HL-60/S4 treated with phorbol 12-myristate 13-acetate at 8.2 ng/mL for 4 days and 3 days (cell line): ENCODE results near the gene VGLL4.

Source experiments
- in situ Hi-C: fragments of 300-500 bp; cut with MboI; formaldehyde crosslinking; loops from 2 replicates; pipeline ENCODE4 v1.15.0; 2022; ENCODE audit warnings: low sequenced_read_pairs

The VGLL4 gene

DNA sequence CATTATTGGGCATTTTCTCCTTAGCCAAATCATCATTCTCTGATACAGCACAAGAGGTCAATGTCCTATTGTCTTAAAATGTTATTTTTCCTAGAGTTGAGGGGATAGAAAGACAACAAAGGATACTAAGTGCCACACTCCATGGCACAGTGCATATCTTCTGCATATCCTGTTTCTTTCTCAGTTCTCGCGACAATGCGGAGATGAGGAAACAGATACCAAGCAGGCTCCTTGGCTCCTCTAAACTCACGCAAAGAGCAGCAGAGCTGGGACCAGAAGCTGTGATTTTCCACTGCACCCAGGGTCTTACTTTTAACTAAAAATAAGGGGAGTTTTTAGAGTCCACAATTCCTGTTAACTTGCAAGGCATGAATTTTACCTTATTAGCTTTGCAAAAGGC, 10.5 kb upstream of the VGLL4 start:
- in situ Hi-C loops, result loop anchor here (10.0 to 25.0 kb wide), 4 partner anchors 269 to 892 kb away; no protein-coding TSS in a partner anchor

DNA sequence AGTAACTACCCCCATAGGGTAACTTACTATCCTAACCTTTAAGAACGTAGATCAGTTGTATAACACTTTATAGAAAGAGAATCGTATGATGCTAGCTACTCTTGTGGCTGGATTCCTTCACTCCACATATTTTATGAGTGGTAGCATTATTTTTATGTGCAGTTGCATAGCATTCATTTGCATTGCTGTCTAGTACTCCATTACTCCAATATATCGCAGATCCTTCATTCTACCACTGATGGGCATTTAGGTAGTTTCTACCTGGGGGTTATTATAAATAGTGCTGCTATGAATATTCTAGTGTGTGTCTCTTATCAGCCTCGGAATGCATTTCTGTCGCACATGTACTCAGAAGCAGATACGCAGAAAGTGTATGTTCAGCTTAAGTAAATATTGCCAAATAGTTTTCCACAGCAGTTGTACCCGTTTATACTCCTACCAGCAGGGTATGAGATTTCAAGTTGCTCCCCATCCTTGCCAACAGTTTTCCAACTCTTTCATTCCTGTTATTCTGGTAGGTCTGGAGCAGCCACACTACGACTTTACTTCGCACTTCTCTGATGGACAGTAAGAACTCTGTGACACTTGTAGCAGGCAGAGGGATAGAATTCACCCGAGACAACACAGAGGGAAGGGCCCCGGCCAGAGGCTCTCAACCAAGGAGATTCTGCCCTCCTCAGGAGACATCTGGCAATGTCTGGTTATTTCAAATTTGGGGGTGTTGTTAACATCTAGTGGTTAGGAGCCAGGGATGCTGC, 9.8 kb upstream of the VGLL4 start:
- in situ Hi-C loops, result loop anchor here (10.0 to 25.0 kb wide), 4 partner anchors 269 to 891 kb away; no protein-coding TSS in a partner anchor

DNA sequence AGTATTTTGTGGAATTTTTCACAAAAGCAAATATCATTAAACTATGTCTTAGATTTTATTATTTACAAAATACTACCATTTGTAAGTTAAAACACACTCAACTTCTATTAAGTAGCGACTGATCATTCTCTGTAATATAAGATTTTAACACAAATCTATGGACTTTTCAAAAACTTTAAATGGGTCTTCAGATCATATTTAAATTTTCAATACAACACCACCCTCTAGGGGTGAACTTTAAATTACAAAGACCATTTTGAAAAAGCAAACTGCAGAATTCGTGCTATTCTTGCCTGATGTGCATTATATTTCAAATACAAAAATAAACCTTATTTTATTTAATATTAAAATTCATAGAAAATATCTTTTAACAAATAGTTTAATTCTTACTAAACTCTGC, 8.2 kb upstream of the VGLL4 start:
- in situ Hi-C loops, result loop anchor here (10.0 to 25.0 kb wide), 4 partner anchors 267 to 890 kb away; no protein-coding TSS in a partner anchor

DNA sequence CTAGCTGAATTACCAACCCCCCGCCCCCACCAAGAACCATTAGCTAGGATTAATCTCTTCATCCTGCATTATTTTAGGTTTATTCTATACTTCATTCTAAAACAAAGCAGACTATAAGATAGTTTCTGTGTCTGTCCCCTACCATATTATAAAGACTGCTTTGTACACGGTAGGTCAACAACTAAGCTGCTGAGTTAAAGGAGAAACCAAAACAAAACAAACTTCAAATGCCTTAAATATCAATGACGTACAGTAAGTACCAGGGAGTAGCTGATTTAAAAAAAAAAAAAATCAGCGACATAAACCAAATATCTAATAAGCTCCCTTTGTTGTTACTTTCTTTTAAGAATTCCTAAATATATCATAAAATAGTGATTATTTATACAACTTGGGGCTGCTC, 7.8 kb upstream of the VGLL4 start:
- in situ Hi-C loops, result loop anchor here (10.0 to 25.0 kb wide), 4 partner anchors 267 to 889 kb away; no protein-coding TSS in a partner anchor

DNA sequence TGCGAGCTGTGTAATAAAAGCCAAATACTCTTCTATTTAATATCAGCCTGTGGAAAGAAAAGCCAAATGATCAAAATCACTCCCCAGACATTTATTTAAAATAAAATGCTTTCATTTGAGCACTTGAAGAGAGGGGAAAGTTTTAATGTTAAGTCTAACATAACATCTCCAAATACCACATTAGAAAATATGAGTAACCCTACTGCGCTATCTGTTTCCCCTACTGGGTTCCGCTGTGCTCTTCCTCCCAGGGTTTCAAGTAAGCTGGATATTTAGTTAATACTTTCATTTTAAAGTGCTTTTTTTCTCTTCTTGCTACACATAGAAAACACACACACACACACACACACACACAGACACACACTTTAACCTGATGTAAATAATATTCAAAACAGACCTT, 6.7 kb upstream of the VGLL4 start:
- in situ Hi-C loops, result loop anchor here (10.0 to 25.0 kb wide), 4 partner anchors 266 to 888 kb away; no protein-coding TSS in a partner anchor

DNA sequence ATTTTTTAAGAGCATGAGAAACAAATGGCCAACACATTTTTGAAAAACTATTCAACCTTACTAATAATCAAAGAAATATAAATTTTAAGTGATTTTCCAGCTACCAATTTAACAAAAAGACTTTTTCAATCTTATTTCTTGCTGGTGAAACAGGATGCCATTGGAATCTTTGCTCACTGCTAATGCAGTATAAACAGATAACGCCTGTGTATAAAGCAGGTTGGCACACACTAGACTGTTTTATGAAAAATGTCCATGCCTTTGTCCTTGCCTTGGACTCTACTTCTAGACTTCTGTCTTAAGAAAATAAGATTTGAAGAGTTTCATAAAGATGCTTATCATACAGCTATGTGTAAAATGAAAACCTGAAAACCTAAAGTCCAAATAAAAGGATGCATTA, 5.0 kb upstream of the VGLL4 start:
- in situ Hi-C loops, result no loop called here

DNA sequence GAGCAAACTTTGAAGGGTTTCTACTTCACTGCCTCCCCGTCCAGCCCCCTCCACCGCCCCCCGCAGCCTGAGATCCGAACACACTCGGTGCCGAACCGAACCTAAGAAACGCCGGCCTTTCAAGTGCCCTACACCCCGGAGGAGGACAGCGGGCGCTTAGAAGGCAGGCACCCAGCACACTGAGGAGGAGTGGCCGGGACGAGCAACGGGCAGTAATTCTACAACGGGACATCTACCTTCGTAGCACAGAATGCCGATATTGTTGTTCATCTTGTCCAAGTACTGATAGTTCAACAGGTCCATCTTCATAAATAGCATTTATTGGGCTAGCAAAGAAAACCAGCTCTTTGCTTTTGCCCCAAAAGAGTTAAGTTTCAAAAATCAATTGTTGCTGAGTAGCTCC, 513 bp downstream of the VGLL4 start:
- in situ Hi-C loops, result no loop called here

DNA sequence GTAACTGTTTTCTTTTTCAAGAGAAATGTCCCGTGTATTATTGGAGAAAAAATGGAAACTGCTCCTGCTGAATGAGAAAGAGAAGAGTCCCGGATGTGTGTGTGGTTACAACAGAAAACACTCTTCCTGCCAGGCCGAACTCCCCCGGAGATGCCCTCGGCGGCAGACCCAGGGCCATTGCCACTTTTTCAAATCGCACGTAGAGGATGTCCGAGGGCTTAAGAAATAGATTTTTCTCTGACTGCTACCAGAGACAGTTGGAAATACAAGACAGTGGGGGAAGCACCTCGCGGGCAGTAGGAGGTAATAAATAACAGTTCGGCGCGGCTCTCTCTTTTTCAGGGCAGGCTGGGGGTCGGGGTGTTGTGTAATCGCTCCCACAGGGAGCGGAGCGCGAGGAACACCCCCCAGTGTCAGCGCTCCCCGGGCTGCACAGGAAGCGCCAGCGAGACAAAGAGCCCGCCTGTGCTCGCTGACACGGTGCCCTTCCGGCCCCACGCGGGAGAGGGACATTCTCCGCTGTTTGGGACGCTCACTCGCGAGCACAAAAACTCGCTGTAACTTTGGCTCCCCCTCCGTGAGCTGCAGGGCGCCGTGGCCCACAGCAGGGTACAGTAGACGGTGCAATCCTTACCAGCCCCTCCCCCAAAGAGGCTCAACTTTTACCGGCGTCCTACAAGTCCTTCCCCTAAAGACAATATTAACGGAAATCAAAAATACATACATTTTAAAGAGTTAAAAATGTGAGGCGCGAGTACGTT, 1.1 kb downstream of the VGLL4 start:
- in situ Hi-C loops, result no loop called here

DNA sequence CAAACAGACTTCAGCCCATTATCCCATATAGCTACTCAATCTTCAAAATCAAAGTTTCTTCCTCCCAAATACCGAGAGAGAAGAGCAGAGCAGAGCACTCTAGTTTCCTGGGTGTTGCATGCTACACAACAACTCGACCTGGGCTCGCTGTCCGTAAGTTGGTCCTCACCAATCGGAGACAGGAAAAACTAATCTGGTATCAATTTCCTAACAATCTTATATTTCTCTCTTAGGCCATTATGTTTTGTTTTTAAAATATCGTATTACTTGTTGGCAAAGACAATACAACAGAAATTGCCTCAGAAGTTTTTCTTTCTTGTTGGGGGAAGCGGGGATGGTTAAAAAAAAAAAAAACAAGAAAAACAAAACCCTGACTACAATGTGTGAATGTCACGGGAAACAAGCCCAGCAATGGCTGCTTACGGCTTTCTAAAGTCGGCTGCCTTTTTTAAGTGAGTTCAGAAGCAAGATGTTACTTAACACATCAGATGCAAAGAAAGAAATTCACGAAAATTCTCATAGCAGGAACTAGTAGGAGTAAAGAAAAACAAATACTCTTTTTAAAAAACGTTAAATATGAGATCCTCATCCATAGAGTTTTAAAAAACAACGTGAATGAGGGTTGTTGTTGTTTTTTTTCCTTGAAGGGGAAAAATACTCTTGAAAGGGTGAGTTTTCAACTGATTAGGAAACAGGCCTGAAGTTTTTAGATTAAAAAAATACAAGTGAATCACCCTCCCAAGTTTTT, 1.9 kb downstream of the VGLL4 start:
- in situ Hi-C loops, result no loop called here

DNA sequence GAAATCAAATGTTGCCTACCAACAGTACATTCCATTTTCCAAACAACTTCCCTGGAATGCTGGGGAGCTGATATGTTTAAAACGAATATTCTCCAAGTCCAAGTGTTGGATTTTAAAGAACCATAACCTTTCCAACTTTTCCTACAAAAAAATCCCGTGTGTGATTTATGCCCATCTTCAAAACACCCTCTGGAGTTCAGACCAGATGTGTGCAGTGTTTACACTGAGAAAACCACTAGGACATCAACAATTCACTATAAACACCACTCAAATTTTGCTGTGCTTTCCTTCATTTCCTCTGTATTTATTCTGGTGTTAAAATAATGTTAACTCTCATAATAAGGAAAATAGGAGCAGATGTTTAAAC, 2.4 kb downstream of the VGLL4 start:
- in situ Hi-C loops, result no loop called here

DNA sequence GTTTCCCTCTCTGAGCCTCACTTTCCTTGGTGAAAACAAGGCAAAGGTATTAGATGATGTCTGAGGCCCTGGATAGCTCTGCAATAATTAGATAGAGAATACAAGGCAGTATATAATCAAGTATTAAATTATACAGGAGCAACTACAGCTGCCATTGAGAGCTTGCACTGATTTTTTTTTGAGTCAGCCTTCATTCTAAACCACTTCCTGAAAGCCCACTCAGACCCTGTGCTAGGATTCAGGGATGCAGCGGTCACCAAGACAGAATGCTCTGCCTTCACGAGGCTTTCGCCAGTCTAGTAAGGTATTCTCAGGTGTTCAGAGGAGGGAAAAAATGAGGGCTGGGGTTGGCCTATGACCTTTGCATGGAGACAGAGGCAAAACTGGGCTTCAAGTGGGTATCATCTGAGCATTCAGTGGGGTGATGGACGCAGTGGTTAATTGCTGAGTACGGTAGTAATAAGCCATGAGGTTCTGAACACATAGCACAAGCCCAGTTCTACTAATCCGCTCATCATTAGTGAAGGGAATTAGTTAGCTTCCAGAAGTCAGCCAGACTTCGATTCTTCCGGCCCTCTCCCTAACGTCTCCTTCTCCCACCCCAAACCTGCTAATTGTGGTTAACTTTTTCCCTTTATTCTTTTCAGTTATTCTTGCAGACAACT, 3.6 kb downstream of the VGLL4 start:
- in situ Hi-C loops, result no loop called here

DNA sequence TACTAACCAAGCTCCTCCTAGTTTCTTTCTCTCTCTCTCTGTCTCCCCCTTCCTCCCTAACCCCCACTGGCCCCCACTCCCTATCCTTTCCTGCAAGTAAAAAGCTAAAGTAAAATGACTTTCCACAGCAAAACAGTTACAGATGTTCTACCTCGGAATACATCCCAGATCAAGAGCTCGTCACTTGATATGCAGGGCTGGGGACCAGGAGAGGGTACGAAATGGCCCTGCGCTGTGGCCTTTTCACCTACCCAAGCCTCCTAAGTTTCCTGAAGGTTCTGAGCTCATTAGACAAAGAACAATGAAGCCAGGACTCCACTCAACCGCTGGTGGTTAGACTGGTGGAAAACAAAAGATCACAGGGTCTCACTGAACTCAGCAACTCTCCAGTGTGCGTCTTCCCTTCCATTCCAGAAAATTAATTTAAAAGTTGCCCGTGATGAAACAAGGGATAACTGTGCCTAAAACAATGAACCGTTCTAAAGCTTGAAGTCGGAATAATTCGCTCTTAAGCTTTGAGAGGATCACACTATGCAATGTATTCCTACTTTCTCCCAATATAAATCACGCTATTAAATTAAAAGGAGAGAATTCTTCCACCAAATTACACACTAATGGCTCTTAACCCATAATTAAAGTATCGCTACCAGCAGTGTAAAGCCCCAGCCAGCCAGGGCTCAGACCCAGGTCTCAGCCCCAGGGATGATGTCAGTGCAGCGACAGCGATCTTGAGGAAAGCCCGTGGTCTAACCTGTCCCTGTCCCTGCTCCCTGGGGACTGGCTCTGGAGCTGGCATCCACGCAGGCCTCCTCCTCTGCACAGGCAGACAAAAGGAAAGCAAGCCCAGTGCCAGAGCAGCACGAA, 5.0 kb downstream of the VGLL4 start:
- in situ Hi-C loops, result no loop called here

DNA sequence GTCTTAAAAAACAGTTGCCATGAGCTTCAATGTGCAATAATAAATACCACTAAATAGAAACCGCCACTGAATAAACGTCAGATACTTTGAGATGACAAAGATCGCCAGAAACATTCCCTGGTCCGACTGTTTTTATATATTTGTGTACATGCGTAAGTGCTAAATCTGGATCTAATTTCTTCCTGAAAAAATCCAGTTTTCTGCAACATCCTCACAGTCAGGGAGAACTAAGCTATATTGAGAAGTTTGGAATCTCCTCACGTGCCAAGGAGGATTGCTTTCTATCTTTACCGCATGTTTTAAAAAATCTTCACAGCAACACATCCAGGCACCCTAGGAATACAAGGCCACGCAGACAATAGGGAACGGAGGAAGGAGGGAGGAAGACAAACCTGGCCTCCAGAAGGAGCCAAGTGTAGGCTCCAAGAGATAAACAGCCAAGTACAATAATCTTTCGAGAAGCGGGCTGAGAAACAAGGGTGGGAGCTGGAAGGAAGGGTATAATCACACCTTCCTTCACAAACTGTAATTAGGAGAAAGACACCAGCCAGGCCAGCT, 5.7 kb downstream of the VGLL4 start:
- in situ Hi-C loops, result no loop called here

DNA sequence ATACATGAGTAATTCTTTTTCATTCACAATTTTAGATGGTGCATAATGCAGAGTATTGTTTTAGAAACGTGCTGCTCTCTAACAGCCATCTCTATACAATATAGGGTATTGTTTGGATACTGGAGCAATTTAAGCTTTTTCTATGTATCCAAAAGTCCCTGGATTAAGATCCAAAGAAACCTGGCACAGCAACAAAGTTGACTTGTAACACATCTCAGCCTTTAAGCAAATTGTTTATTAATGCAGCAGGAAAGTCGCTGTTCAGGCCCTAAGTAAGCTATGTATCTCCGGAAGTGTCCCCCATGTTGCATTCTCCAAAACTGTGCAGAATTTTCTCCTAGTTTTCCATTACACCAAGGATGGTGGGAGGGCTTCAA, 7.3 kb downstream of the VGLL4 start:
- in situ Hi-C loops, result no loop called here

DNA sequence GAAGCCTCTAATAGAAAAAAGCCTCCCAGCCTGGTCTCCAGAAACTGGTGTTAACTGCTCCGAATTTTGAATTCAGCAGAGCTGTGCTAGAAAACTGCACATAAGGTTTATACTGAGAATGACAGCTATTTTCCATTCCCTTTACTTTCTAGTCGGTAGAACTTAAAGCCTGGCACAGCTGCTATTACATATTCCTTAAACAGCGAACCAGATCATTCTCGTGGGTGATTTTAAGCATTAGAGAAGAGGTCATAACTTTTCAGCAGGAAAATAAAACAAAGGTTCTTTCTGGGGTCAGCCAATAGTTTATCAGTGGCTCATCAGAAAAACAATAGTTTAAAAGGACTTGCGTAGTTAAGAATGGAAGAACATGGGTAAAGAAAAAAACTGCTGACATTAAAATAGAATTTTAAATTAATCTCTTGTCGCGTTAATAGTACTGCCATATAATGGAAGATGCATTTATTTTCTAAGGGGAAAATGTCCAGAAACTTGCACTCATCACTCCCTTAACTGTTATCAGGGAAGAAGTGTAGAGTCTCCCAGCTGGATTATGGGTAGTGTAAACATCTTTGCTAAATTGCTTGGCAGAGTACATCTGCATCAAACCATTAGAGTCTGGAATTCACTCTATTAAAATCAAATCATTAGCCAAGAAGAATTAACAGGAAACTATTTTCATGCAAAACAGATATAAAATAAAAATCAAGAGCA, 7.9 kb downstream of the VGLL4 start:
- in situ Hi-C loops, result no loop called here

DNA sequence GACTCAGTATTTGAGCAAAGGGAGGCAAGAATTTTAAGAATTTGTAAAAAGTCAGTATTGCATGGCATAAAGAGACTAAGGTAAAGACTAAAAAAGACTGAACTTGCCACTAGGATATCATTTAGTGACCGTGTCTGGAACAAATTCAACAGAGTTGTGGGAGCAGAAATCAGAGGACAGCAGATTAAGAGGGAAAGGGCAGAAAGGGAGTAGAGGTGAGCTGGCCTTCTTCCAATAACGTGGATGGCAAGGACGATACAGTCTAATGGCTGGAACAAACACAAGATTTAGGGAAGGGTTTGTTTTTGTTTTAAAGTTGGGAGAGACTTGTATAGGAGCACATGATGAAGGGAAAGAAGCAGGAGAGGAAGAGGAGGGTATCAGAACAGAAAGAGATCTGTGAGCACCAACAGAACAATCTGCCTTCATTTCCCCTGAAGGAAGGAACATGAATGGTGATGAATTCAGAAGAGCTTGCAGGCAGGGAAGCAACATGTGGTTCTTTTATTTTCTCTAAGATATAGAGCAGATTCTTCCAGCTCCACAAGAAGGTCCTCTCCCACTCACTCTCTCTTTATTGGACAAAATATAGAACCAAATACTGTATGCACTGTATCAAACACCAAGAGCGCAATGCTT, 8.6 kb downstream of the VGLL4 start:
- in situ Hi-C loops, result no loop called here

DNA sequence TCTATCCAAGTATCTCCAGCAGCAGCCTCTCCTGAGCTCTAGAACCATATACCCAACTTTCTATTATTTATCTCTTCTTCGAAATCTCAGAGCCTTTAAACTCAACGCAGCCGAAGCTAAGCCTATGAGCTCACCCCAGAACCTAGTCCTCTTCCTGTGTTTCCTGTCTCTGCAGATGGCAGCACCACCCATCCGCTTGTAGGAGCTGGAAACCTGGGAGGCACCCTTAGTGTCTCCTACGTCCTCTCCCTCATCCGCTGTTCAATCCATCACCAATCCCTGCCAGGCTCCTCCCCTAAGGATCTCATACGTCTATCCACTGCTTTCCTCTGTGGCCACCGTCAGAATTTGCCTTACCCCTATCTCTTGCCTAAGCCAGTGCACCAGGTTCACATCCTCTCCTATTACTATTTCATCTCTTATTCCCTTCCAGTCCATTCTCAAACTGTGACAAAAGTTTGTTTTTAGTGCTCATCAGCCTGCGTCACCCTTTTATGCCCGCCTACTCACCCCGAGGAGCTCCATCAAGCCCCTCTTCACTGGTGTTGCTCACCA, 9.6 kb downstream of the VGLL4 start:
- in situ Hi-C loops, result no loop called here

DNA sequence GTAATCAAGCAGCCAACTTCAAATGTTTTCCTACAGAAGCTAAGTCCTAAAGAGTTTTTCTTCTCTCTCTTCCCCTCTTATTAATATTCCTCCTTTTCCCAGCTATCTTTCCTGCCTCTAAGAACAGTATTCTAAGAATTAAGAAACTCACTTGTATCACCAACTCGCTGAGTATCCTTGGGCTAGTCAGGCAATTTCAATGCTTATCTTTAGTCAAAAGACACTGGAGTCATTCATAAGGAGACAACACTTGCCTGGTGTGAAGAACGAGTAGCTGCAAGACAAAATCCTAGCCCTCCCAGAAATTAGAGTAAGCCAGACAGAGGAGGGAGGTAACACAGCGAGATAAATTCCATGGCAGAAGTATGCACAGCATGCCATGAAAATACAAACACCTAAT, 10.7 kb downstream of the VGLL4 start:
- in situ Hi-C loops, result no loop called here
